ENCODE data around the gene OVOL2.

DNA sequence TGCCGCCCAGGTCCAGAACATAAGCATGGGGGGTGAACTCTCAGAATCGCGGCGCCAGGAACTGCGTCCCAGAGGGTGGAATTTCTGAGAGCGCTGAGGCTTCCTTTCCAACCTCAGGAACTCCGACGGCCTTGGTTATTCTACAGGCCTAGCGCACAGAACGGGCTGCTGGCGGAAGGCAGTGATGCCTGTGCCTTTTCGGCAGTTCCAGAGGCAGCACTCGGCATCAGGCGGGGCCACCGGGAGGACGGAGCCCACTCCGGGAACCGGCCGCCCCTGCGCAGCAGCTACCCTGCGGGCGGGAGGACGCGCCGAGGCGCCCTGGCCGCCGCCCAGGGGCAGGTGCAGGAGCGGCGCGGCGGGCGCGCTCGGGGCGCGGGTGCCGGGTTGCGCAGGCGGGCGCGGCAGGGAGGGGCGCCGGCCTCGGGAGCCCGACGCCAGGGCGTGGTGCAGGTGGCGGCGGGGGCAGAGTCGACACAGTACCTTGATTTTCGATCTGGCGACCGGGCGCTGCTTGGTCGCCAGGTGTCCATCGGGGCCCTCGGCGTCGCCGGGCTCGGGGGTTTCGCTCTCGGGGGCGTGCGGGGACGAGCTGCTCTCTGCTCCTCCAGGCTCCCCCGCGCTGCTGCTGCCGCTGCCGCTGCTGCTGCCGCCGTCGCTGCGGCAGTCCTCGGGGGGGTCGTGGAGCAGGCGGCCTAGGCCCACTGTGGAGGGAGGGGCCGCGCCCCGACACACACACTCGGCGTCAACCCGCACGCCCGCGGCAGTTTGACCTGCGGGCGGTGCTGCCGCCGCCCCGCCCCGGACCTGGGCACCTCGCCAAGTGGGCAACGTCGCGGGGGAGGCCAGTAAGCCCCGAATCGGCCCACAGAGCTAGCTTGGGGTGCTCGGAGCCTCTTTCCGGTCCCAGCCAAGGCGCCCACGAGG is 1.3 kb downstream of the OVOL2 start:
- TF ChIP-seq, protein P1, sequence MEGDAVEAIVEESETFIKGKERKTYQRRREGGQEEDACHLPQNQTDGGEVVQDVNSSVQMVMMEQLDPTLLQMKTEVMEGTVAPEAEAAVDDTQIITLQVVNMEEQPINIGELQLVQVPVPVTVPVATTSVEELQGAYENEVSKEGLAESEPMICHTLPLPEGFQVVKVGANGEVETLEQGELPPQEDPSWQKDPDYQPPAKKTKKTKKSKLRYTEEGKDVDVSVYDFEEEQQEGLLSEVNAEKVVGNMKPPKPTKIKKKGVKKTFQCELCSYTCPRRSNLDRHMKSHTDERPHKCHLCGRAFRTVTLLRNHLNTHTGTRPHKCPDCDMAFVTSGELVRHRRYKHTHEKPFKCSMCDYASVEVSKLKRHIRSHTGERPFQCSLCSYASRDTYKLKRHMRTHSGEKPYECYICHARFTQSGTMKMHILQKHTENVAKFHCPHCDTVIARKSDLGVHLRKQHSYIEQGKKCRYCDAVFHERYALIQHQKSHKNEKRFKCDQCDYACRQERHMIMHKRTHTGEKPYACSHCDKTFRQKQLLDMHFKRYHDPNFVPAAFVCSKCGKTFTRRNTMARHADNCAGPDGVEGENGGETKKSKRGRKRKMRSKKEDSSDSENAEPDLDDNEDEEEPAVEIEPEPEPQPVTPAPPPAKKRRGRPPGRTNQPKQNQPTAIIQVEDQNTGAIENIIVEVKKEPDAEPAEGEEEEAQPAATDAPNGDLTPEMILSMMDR (conservative IDR thresholded peaks at IDR 0.05), result no peak
- TF ChIP-seq EZH2 (IDR thresholded peaks at IDR 0.05; ENCODE audit: low read depth), result no peak
